Cardiac fibroblast (primary cell): Measurements from ENCODE around the gene CACNA1S.

Experiments used
- DNase-seq, 2 donors: peaks; one replicate each; pipeline versions ENCODE4 v3.0.0 to v3.0.0-alpha.2; 2010; ENCODE audit warnings: low read depth in 2 of 2
- H3K4me3 ChIP-seq, 2 donors: replicated peaks in 1 of 2; 1 replicate in 1 of 2; 2 replicates in 1 of 2; pipeline ENCODE4 v1.5.1; 2011; ENCODE audit warnings: low read depth in 2 of 2, low read length in 2 of 2, mild to moderate bottlenecking in 2 of 2, moderate library complexity in 1 of 2
- TF ChIP-seq, protein P1 (sequence below): IDR thresholded peaks from one replicate; pipeline ENCODE4 v1.5.1; 2011; ENCODE audit warnings: low read depth, mild to moderate bottlenecking, low read length, inconsistent platforms

Gene CACNA1S

DNA sequence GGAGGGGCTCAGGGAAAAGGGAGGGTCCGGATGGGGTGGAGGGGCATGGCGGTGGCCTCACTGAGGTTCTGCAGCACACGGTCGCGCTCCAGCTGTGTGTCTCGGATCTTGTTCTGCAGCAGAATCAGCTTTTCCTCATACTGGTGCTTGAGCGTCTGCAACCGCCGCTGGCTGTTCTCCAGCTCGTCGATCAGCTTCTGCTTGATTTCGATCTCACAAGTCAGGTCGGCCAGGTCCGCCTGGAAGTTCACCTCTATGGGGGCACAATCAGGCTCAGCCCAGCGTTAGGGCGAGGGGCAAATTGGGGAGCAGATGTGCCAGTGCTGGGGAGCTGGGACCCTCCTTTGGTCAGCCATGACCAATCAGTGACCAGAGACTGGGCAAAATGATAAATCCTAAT is 113.9 kb downstream of the CACNA1S start:
- TF ChIP-seq, protein P1, sequence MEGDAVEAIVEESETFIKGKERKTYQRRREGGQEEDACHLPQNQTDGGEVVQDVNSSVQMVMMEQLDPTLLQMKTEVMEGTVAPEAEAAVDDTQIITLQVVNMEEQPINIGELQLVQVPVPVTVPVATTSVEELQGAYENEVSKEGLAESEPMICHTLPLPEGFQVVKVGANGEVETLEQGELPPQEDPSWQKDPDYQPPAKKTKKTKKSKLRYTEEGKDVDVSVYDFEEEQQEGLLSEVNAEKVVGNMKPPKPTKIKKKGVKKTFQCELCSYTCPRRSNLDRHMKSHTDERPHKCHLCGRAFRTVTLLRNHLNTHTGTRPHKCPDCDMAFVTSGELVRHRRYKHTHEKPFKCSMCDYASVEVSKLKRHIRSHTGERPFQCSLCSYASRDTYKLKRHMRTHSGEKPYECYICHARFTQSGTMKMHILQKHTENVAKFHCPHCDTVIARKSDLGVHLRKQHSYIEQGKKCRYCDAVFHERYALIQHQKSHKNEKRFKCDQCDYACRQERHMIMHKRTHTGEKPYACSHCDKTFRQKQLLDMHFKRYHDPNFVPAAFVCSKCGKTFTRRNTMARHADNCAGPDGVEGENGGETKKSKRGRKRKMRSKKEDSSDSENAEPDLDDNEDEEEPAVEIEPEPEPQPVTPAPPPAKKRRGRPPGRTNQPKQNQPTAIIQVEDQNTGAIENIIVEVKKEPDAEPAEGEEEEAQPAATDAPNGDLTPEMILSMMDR: no peak
- no peak overlapping the region for H3K4me3 ChIP-seq
- no peak for DNase-seq

DNA sequence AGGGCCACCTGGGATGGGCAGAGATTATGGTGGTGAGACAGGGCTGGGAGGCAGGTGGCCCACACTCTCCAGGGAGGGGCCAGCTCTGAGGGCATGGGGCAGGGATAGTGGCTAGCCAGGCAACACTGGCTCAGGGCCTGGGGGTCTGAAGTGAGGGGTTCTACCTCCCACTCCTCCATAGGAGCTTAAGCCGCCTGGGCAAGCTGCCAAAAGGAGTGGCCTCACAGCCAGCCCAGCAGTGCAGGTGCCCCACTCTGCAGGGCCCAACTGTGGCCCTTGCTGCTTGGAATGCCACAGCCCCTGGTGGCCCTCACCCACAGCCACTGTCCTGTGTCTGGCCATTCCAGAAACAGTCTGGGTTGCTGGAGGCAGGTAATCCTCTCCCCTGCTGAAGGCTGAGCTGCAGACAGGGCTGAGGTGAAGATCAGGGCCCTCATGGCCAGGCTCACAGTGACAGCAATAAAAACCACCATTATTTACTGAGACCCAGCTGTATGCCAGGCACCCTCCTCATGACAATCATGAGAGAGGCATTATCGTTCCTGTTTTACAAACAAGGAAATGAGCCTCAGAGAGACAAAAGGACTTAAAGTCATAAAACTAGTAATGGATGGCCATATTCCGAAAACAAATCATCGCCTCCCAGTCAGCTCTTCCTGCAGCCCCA is 119.7 kb downstream of the CACNA1S start:
- TF ChIP-seq, protein P1: no peak
- DNase-seq: no peak
- no peak overlapping the region for H3K4me3 ChIP-seq

DNA sequence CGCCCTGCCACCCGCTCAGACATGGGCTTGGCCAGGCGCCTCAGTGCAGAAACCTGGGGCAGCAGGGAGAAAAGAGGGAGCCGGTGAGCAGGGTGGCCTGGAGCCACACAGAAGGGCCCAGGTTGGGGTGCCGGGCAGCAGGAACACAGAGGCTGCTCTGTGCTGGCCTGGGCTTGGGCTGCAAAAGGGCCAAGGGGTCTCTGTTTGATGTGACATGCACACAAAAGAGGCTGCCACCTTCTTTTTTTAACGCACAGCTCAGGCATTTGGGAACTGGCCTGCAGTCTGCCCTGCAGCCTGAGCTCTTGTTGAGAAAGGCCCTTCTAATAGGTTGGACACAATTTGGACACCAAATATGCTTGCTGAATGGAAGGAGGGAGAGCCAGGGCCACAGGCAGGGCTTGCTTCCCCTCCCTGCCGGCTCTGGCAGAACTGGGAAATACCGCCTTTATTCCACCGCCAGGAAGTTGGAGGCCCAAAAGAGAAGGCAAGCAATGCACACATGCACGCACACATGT is 121.1 kb downstream of the CACNA1S start:
- no peak overlapping the region for H3K4me3 ChIP-seq
- TF ChIP-seq, protein P1: no peak
- DNase-seq: no peak

DNA sequence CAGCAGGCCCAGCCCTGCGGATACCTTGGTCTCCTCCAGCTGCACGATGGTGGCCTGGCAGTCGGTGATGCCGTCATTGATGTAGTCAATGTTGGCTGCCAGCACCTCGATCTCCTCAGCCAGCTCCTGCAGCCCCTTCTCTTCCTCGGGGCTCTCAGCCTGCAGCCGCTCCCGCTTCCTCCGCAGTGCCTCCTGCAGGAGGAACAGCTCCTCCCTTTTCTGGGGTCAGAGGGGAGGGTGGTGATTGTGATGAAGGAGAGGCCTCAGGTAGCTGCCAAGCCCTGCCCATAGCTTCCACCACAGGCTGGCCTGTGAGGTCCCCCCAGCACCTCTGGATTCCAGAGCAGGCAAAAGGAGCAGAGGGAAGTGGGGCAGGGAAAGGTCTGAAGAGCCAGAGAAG is 122.1 kb downstream of the CACNA1S start:
- no peak for DNase-seq
- no peak overlapping the region for H3K4me3 ChIP-seq
- TF ChIP-seq, protein P1: no peak
